NCI-H2107 (cell line): ENCODE data around the gene NFKB2.

ENCODE experiments used
- DNase-seq: peaks from one replicate; lab custom pipeline; 2025; lab: John Stamatoyannopoulos, UW

The NFKB2 gene

DNA sequence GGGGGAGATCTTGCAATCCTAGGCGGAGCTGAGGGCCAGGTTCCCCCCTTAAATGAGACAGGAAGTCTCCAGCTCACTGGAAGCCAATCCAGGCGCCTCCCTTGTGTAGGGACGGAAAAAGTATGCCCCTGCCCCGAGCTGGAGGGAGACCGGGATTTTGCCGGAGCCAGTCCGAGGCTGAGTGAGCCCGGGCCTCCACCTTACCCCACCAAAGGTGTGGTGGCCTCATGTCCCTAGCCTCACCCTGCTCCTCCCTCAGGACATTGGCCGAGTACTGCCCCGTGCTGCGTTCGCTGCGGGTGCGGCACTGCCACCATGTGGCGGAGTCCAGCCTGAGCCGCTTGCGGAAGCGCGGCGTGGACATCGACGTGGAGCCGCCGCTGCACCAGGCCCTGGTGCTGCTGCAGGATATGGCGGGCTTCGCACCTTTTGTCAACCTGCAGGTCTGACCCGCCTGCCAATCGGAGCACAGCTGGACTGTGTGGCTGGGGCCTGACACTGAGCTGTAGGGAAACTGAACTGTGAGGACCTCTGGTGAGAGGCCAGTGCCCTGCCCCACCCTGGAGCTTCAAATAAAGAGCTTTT lies 27.1 kb downstream of the NFKB2 start:
- DNase-seq = no peak

DNA sequence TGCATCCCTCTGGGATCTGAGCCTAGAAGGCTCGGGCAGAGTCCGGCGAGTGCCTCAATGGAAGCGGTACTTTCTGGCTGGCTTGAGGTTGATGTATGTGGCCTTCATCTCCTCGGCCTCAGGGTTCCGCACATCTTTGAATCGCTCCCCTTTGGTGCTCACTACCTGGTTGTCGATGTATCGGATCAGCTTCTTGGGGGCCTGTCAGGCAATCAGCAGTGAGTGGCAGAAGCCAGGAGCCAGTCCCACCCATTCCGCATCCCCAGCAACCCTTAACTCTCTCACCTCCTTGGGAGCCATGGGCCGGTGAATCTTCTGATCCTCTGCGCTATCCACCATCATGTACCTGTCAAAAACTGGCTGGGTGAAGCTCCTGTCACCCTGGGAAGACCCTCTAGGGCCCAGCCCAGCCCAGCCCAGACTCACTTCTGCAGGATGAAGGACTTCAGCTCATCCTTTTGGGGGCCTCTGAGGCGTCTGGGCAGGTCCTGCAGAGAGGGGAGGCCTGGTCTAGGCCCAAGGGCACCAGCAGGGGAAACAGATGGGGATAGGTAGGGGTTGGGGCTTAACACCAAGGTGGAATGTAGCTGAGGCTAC lies 28.0 kb downstream of the NFKB2 start:
- no peak for DNase-seq

DNA sequence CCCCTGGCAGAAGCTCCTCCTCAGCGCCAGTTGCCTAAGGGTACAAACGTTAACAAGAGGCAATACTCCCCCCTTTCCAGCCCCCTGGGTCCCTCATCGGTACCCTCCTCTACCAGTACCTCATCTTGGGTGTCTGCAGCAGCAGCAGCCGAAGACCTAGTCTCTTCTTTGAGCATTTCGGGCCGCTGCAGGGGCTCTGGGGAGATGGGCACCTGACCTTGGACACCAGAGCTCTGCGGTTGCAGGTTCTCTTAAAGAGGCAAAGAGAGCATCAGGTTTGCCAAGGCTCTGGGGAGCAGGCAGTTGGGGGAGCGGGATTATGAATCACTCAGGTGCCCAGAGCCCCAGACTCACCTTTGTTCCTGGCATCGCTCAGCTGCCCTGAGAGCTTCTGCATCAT lies 28.6 kb downstream of the NFKB2 start:
- no peak for DNase-seq

DNA sequence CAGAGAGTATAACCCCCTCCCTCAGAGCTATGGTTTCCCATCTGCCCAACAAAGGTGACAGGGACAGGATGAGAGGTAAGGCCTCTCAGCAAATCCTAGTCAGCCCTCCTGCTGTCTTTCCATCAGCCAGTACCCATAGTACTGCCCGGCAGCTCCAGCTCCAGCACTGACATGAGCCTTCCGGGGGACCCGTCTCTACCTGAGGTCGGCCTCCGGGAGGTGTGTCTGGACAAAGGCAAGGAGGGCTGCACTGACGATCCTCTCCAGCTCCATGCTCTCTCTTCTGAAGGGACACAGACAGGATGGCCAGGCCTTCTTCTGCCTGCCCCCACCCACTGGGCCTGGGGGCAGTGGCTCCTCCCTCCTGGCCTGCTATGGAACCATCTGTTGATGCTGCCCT lies 29.4 kb downstream of the NFKB2 start:
- no peak for DNase-seq

DNA sequence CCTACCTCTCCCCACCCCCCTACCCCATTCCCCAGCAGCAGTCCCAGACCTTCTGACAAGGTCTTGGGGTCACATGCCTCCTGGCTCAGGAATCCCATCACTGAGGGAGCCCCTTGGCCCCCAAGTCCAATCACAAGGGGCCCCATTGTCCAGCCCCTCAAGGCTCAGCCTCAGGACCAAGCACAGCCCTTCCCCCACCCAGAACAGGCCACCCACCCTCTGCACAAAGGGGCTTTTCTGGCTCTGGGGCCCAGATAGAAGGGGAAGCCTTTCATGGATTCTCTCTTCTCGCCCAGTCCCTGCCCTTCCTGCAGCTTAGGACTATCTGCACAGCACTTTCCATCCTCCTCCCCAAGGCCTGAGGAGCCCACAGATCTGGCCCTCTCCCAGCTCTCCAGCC lies 29.9 kb downstream of the NFKB2 start:
- no peak for DNase-seq

GRCh38 chr10:102426803-102427287 lies 31.3 kb downstream of the NFKB2 start:
- DNase-seq = no peak

DNA sequence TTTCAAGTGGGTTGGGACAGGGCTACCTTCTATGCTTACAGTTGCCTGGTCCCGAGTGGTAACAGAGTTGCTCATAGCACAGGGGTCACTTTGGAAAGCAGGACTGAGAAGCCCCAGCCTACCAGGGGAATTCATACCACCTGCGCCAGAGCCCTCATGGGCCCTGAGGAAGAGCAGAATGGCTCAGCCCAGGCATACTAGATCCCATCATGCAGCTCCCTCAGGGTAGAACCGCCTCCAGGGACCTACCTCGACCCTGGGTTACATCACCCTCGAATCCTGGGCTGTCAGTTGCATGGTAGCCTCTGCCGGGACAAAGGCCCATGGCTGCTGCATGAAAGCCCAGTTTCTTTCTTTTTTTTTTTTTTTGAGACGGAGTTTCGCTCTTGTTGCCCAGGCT lies 34.0 kb downstream of the NFKB2 start:
- DNase-seq = no peak

DNA sequence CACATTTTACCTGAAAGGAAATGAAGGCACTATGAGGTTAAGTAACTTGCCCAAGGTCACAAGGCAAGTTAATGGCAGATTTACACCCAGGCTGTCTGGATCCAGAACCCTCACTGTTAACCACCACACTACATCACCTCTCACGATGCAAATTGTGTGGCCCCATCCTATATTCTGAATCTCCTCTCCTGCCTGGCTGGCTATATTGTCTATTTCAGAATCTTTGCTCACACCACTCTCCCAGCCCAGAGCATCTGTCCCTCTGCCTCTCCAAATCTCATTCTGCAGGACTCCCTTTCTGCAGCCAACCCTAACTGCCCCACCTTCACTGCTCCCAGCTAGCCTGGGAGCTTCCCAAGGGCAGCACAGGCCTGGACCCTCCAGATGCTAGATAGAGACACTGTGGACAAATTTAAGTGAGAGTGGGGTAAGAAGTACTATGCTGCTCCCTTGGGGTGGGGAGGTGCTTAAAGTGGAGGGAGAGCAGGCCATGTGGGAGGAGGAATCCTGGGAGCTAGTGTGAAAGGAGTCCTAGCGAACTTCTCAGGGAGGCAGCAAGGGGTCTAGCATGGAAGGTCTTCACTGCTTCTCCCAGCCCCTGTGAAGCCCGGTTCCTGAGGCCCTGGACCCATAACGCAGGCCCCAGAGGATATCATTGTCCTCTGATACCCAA lies 36.1 kb downstream of the NFKB2 start:
- no peak for DNase-seq

DNA sequence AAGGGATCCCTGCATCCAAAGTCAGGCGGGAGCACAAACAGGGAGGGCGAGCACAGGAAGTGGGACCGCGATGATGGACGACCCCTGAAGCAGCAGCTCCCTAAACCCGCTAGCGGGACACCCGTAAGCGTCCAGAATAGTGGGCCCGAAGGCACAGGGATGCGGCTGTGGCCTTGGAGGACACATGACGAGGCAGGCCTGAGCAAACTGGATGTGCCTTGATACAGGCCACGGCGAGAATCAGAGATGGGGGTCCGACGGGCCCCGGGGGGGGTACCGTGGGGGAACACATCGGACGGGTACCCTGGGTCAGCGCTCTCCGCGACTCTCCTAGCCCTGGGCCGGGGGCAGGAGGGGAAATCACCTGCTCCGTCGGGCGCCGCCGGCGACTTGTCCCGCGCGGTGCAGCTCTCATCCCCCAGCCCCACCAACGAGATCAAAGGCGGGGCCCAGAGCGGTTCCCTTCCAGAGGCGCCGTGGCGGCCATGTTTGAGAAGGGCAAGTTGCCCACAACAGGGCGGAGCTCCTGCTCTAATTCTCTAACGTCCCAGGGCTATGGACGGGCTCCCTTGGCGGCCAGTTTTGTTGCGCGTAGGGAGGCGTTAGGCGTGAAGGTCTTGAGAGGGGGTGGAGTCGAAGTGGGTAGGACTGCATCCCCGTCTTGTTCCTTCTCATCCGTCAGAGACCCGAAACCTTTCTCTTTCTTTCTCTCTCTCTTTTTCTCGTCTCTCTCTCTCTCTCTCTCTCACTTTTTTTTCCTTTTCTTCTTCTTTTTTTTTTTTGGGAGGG lies 36.9 kb downstream of the NFKB2 start, which contains the start of gene CUEDC2:
Gene CUEDC2 (minus strand): TSS at position 413 of the 789 bp plus-strand sequence. CDS start 7,386 bp downstream, outside the sequence.
- DNase-seq = peak; percentile 91

DNA sequence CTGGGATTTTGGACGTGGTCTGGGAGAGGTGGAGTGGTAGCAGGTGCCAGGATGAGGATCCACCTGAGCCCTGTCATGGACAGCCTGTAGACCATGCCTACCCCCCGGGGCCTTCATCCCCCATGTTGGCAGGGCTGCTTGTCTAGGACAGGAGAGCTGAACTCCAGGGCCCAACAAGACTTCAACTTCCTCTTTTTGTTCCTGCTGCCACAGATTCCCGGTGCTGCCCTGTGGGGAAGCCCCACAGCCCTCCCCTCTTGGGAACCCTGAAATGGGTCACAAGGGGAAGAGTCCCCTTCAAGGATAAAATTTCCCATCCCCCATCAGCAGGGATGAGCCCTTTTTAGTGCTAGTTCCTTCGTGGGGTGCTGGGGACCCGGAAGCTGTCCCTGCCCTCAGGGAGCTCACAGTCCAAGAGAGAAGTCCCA lies 38.1 kb downstream of the NFKB2 start:
- DNase-seq = no peak

DNA sequence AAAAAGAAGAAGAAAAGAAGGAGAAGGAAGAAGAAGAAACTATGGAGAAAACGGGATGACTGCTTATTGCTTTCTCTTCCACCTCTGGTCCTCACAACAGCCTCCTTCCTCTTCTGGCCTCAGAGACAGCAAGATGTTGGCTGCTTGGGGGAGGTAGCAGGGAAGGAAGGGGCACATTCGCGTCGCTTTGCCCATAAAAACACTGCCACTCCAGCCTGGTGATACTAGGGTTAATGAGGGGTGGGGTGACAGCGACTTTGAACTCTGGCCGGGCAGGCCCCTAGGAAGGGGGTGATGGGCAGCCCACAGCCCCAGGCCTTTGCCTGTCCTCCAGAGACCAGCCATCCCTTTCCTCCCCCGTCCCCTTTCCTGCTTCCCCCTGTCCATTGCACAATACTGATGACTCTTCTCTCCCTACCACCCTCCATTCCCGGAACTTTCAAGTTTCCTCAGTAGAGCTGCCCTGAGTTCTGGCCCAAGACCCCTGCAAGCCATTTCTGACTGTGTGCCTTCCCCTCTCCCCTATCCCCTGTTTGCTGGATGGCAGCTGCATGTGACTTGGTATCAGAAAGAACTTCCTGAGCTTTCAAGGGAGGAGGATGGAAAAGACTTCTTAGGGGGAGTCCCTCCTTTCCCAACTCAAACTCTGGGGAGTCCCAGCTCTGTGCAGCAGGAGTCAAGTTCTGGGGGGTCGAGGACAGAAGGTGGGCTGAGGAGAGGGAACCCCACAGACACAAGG lies 39.1 kb downstream of the NFKB2 start:
- DNase-seq = no peak

DNA sequence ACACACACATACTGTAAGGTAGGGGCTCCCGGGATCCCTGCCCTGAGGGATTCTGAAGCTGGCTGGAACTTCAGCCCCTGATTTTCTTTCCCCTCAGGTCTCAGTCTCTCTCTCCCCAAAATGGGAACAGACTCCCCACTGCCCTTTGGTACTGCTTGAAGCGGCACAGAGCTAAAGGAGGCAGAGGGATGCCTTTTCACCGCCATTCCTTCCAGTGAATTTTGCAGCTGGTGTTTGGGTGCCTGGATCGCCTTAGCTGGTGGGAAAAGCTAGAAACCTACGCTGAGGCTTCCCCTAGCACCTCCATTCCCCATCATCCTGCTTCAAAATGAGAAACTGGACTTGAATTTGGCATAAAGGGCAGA lies 39.6 kb downstream of the NFKB2 start:
- DNase-seq = no peak

GRCh38 chr10:102435529-102436233 lies 40.2 kb downstream of the NFKB2 start:
- no peak for DNase-seq

DNA sequence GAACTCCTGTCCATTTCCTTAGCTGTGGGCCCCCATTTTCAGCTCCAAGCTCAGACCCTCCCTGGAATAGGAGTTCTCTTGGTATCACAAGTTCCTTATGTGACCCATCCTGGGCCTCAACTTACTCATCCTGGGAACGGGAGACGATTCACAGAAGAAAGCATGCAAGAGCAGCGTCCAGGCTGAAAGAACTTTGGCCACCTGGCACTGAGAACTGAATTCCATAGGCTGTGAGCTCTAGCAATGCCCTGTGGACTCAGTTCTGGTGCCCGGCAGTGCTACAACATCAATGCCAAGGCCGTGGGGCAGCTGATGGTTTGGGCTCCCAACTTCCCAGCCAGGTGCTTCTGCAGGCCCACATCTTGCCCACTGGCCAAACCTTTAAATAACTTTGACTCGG lies 40.8 kb downstream of the NFKB2 start:
- no peak for DNase-seq

DNA sequence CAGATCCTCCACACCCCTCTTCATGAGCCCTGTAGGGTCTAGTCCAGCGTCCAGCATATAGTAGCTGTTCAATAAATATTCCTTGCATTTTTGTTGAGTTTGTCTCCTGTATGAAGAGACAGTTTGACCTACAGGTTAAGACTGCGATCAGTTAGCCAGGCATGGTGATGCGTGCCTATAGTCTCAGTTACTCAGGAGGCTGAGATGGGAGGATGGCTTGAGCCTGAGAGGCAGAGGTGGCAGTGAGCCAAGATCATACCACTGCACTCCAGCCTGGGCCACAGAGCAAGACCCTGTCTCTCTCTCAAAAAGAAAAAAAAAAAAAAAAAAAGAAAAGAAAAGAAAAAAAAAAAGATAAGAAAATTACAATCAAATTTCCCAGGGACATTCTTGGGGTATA lies 42.0 kb downstream of the NFKB2 start:
- no peak for DNase-seq

DNA sequence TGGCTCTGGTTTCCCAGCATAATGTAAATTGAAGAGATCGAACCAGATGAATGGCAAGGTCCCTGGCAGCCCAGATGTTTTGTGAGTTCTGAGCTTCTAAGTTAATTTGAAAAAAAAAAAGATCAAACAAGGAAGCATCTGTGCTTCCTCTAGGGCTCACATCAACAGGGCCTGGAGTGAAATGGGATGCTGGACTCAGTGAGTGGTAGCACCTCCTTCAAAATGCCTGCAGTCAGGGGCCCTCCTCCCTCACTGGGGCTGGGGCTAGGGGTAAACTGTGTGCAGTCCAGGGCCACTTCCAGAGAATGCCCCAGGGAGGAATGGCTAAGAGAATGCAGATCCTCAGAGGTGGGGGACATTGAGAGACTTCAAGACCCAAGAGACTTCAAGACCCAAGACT lies 42.9 kb downstream of the NFKB2 start:
- no peak for DNase-seq

DNA sequence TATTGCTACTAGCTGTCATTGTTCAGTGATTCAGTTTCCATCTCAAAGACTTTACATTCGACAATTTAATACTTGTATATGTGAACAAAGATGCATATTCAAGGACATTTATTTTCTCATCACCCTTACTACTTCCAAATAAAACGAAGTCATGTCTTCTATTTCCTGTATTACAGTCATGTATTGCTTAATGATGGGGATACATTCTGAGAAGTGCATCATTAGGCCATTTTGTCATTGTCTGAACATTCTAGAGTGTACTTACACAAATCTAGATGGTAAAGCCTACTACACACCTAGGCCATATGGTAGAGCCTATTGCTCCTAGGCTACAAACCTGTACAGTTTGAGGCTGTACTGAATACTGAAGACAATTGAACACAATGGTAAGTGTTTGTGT lies 49.3 kb downstream of the NFKB2 start:
- no peak for DNase-seq

DNA sequence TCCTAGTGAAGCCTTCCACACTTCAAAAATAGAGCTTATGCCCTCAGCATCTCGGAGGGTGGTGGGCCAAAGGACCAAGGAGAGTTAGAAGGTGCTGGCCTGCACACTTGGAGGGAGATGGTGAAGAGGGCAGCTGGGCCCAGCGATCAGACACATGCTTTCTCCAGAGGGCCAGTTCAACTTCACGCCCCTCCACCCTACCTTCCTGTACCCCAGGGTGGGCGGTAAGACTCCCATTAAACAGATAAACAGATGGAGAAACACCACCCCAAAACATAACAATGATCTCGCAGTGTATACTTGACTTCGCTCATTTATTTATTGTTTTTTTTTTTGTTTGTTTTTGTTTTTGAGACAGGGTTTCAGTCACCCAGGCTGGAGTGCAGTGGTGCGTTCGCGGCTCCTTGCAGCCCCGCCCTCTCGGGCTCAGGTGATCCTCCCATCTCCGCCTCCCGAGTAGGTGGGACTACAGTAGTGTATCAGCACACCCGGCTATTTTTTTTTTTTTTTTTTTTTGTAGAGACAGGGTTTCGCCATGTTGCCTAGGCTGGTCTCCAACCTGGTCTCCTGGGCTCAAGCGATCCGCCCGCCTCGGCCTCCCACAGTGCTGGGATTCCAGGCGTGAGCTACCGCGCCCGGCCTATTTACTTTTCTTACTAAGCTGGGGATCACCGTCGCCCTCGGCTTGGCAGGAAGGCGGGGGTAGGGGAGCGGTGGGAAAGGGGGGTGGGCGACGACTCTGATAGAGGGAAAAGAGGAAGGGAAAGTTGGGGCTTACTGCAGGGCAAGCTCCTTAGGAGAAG lies 54.0 kb downstream of the NFKB2 start:
- peak; percentile 57 for DNase-seq

- no peak for DNase-seq
Observed at GRCh38 chr10:102450124-102450373, 54.5 kb downstream of the NFKB2 start.

DNA sequence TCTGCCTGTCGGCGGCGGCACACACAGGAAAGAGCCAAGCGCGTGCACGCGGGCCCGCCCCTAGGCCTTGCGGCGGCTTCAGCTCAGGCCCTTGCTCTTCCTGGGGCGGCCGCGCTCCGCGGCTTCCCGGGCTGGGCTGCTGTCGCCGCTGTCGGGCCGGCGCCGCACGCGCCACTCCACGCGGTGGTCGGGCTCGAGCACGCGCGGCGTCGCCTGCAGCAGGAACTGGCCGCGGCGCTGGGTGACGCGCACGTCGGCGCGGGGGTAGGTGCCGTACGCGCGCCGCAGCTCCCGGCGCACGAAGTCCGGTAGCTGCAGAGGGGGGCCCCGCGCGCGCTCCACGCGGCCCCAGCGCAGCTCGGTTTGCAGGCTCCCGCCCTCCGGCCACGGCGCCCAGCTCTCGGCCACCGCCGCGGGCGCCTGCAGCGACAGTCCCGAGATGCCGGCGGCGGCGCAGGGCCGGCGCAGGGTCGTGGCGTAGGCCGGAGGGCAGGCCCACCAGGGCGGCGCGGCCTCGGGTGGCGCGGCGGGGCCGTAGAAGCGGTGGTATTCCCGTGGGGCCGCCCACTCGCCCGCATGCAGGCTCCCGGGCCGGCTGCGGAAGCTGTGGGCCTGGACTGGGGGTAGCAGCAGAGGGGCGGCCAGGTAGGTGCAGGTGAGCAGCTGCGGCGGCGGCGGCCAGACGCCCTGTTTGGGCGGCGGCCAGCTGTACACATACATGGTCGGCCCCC lies 55.0 kb downstream of the NFKB2 start:
- DNase-seq = peak; percentile 45
